IPS-NIHi11 (cell line): ENCODE results near the gene MED29.
"Not testable (repeated sequence)": the region's sequence is repeated elsewhere in the genome, so short reads cannot be mapped to it uniquely, and the experiment has no call there.

ENCODE experiments used
- DNase-seq: peaks from one replicate; pipeline ENCODE4 v3.0.0; 2012; ENCODE audit warnings: mixed read lengths, low spot score

Gene MED29

DNA sequence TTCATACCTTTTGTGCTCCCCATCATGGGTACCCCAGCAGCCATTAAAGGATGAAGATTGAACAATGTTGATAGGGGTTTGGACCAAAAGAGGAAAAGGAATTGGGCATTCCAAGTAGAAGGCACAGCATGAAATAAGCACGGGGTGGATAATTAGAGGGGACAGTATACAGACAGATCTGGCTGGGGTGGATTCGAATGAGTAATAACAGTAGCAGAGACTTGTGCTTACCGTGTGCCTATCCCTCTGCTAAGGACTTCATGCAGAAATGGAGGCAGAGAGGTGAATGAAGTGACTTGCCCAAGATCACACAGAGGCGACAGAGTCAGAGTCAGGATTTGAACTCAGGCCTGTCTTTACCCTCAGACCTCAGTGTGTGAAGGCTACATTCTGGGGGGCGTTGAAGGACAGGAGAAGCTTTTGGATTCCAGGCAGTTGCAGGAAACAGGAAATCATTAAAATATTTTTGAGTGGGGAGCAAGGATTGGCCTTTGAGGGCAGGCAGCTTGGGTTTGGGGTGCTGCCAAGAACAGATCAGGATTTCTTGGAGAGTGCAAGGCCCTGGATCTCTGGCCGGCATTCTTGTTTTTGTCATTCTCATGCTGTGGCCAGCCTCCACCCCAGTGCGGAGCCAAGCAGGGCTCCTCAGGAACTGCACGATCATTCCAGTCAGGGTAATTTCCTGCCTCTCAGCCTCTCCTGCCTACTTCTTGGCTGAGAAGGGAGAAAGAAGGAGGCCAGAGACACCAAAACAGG is 19.0 kb upstream of the MED29 start:
- no peak for DNase-seq

DNA sequence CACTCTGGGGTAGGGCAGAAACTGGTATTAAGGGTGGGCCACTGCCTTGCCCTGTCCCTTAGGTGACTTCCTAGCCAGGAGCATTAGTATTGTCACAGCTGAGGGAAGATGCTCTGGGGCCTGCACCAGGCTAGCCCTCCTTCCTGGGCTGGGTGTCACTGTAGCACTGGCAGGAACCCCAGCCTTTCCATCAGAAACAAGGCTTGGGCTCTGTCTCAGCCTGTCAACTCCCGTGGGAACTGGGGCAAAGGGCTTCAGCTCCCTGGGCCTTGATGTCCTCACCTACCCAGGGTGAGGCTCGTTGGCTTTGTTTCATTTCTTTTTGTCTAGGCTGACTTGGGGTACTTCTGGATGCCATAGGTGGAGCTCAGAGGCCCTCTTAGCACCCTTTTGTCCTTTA is 18.2 kb upstream of the MED29 start:
- DNase-seq, result no peak

DNA sequence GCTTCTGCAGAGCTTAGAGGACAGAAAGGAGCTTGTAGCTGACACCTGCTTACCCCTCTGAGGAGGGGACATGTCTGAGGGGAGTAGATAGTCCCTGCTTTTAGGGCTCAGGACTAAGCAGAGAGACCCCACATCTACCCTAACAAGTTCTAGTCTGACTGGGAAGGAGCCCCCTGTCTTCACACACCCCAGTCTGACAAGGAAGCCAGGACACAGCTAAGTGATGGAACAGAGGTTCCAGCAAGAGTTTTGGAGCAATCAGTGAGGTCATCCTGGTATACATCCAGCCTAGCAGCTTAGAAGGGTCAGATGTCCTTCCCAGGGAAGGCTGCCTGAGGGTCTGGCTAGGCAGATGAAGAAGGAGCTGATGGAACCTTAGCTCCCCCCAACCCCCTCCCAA is 15.2 kb upstream of the MED29 start:
- no peak for DNase-seq

DNA sequence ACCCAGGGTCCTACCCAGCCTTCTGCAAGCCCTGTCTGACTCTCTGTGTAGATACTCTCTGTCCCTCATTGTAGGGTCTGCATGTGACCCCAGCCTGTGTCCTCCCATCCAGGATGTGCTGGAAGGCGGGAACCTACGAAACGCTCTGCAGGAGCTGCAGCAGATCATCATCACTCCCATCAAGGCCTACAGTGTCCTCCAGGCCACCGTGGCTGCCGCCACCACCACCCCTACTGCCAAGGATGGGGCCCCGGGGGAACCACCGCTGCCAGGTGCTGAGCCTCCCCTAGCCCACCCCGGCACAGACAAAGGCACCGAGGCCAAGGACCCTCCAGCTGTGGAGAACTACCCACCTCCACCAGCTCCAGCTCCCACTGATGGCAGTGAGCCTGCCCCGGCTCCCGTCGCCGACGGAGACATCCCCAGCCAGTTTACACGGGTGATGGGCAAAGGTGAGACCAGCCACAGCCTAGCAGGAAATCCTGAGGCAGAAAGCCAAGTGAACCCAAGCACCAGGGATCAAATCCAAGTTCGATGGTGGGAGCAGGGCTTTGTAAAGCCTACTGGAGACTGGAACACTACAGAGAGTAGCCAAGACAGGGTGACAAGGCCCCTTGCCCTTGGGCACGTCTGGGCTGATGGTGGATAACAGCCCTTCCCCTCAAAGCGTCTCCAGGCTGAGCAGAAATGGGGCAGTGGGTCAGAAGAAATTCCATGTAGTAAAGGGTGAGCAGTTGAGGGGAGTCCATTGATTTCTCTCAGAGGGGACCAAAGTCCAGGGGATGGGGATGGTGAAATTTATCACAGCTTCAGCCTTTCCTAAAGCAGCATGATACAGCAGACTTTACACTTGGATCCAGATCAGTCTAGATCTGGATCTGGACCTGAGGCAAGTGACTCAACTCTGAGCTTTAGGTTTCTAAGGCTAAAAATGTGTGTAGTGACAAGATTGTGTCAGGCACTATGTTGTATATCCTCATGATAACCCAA is 13.5 kb upstream of the MED29 start:
- DNase-seq, result no peak

DNA sequence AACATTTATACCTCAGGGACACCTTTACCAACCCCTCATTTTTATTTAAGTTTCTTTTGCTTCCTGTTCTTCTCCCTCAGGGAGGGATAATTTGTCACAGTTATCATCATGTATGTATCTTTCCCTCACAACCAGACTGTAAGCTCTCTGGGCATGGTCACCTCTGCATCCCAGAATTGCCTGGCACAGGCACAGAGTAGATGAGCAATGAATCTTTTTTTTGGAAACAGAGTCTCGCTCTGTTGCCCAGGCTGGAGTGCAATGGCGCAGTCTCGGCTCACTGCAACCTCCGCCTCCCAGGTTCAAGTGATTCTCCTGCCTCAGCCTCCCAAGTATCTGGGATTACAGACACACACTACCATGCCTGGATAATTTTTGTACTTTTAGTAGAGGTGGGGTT is 11.8 kb upstream of the MED29 start:
- DNase-seq, result not testable (repeated sequence)

DNA sequence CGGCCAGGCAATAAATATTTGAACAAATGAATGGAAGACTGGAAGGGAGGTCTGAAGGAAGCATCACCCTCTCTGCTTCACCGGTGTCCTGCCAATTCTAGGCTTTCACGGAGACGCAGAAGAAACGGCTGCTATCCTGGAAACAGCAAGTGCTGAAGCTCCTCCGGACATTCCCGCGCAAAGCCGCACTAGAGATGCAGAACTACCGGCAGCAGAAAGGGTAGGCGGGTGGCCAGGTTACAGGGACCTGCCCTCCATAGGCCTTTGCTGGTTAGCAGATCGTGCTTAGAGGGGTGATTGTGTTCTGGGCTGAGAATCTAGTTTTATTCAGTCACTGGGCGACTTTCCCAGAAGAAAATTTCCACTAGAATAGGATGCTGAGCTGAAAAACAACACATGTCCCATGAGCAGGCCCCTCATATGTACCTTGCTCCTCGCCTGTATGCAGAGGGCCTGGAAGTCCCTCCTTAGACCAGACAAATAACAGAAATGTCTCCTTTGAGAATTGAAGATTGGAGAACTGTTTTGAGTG is 11.2 kb upstream of the MED29 start:
- DNase-seq, result no peak

DNA sequence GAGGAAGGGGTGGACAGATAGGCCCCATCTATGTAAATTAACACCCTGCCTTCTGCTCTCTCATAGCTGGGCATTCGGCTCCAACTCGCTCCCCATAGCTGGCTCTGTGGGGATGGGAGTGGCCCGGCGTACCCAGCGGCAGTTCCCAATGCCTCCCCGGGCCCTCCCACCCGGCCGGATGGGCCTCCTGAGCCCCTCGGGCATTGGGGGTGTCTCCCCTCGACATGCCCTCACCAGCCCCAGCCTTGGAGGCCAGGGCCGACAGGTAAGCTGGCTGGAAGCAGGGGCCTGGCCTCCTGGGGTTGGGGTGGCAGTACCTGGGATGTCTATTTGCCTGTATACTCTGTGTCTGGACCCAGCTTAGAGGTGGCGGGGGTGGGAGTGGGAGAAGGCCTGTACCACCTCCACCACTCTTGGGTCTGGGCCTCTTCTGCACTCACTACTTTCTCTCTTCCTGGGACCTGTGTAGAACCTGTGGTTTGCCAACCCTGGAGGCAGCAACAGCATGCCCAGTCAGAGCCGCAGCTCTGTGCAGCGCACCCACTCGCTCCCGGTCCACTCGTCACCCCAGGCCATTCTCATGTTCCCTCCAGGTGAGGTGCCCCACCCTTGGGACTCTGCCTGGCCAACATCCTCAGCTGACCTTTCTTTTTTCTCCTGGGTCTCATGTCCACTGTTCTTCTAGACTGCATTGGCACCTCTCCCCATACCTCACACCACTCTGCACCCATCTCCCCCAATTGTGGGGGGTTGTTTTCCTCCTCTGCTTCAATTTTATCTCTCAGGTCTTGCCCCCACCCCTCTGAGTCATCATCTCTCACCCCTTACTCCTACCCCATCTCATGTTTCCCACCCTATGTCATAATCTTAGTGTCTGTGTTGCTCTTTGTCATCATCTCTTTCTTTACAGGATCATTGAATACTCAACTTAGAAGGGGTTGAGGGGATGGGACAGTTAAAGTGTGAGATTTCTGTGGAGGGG is 10.4 kb upstream of the MED29 start:
- no peak for DNase-seq

DNA sequence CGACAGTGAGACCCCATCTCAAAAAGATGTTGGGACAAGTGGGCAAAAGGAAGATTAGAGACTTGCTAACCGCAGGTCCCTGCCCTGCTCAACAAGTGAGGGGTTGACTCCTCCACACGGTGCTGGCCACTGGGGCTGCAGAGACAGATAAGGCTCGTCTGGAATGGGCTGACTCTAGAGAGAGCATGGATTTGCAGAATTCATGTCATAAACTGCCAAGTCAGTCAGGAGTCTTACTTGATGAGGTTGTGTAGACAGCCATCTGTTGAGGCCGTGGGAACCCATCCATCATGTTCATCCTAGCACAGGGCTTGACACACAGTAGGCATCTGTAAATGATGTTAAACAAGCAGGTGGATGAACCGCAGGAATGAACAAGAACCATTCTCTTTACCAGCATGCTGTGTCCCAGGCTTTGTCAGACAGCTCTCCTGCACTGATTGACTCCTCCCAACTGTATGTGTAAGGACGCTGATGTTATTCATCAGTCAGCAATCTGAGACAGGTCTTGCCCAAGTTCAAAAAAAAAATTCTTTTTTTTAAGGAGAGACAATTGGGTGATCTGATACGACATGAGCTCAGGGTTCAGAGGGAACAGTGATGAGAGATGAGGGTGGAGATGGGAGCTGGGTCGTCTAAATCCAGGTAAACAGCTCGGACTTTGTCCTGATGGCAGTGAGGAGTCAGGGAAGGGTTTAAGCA is 9.1 kb upstream of the MED29 start:
- no peak for DNase-seq

DNA sequence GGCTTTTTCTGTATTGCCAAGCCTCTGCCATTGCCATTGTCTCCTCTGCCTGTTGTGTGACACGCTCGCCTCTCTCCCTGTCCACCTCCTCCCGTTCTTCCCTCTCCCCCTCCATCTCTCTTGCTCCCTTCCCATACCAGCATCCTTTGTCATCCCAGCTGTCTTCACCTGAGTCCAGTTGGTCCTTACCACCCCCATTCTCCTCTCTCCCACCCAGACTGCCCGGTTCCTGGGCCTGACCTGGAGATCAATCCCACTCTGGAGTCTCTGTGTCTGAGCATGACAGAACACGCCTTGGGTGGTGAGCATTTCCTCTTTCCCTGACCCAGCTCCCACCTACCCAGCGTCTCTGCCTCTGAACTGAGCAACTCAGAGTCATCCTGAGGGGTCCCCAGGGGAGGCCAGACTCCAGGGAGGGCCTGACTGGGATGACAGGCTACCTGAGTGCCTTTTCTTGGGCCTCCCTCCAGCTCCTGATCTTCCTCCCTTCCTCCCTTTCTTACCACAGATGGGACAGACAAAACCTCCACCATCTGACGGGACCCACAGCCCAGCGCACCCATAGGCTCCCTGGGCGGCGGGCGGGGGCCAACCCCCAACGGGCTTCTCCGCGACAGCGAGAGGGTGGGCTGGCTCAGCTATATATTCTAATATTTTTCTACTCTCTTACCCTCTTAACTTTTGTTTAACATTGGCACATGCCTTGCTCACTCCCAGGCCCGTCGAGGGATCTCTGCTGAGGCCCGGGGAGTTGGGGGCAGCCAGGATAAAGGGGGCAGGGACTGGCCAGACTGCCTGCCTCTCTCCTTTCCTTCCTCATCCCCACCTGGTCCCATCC is 8.0 kb upstream of the MED29 start:
- no peak for DNase-seq

DNA sequence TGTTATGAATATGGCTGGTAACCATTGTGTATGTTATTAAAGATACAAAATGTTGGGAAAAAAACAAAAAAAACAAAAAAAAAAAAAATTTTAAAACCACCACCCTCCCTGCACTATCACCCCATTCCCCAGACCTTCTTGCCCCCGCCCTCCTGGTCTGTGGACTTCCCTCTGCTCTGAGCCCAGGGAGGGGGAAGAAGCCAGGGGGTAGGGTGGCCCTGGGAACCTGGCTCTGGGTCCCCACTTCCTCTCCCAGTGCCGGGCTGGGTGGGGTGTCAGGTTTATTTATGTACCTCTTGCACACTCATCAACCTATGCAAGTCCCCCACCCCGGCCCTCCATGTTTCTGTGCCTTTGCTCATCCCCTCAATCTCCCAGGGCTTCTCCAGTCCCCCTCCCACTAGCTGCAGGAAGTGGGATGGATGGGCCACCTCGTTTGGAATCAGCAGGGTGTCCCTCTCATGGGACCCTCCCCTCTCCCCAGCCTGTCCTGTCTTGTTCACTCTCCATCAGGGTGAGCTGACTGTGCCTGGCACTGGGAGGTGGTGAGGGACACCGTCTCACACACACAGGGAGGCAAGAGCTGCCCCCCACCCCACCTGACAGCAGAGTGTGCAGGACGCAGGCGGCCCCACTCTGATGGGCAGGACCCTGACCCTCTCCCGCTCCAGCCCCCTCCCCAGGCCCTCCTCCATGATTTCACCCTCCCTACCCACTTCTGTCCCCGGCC is 6.2 kb upstream of the MED29 start:
- no peak for DNase-seq

DNA sequence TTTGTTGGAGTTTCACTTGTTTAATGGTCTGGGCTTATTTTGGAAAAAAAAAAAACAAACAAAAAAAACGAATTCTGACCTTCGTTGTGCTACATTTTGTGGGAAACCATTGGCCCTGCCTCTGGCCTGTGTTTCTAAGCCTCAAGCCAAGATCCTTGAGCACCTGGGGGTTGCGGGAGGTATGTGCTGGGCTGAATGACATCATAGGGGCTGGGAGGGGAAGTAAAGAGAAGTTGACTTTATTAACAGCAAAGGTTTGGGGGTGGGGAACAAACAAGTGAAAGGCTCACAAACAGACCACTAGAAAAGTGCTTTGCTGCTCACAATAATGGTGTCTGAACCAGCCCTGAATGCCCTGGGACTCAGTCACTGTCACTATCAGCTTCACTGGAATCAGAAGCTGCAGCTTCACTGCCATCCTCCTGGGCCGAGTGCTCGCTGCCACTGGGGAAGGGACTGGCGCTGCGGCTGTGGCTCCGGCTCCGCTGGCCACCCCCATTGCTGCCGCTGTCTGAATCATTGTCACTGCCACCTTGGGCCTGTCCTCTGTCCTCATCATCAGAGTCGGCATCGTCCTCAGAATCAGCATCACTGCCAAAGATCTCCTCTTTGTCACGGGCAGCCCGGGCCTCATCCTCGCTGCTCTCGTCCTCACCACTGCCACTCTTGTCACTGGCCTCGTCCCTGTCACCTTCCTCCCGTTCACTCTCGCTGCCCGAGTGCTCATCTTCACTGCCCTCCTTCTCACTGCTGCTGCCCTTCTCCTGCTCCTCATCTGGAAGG is 5.4 kb upstream of the MED29 start:
- no peak for DNase-seq

DNA sequence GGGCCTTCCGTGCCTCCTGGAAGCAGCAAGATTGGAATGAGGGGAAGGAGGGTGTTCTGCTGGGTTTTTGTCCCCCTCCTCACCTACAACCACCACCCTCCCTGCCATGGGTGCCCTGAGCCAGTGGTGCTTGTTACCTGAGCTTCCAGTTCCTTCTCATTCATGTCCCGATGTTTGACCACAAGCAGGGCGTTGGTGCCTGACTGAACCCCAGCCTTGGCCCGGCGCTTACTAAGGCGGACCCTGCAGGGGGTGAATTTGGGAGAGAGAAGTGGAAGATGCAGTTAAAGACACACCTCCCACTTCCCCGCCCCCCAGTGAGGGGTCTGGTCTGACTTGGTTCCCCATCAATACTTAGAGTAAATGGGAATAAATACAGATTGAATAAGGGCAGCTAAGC is 4.6 kb upstream of the MED29 start:
- no peak for DNase-seq

DNA sequence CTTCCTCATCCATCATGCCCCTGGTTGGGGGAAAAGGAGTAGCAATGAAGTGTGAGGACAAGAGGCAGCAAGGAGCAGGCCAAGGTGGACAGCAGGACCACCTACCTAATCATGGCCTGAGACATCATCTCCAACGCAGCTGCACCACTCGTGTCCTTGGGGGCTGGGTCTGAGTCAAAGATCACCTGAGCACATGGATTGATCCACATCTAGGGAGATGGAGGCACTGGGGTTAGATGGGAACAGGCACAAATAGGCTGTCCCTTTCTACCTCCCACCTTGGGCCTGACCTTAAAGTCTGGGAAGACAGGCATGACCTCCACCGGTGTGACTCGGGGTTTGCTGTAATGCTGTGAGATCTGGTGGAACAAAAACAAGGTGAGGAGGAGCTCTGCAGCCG is 2.5 kb upstream of the MED29 start:
- no peak for DNase-seq

DNA sequence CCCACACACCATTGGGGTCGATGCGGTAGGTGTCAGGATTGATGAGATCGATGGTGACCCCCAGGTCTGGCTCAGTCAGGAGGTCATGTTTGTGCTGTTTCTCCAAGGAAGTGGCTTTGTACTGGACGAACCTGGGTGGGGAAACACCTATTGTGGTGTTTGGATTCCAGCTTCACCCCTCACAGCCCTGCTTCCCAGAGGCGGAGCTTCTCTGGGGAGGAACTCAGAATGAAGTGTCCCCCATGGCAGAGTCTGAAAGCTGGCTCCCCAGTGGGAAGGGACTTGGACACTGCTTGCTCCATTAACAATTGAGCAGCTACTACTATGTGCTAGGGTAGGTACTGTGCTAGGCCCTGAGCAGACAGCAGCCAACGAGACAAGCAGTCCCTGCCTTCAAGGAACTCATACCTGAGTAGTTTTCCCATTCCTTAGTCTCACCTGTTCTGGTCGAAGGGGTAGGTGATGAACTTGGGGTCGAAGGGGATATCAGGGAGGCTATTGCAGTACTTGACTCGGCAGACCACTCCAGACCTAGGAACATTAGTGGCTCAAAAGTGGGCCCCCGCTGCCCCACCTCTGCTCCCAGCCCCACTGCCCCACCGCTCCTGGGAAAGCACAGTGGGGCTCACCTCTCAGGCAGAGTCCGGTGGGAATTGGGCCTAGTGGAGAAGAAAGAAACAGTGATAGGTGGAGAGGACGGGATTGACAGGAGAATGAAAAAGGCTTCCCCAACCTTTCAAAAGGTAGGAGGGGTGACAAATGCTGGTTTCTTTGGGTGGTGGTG is 1.4 kb upstream of the MED29 start:
- DNase-seq, result no peak

DNA sequence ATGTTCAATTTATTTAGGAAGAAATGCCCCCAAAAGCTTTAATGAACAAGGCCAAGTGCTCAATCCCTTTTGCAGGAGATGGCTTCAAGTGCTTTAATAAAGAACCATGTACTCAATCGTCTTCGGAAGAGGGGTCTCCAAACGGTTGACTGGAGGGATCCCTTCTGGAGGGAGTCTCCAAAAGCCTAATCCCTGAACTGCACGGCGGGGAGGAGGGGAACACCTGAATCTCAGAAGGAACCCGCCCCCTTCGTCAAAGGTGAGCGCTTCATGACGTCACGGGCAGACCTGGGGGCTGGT is 777 bp upstream of the MED29 start:
- DNase-seq, result no peak

DNA sequence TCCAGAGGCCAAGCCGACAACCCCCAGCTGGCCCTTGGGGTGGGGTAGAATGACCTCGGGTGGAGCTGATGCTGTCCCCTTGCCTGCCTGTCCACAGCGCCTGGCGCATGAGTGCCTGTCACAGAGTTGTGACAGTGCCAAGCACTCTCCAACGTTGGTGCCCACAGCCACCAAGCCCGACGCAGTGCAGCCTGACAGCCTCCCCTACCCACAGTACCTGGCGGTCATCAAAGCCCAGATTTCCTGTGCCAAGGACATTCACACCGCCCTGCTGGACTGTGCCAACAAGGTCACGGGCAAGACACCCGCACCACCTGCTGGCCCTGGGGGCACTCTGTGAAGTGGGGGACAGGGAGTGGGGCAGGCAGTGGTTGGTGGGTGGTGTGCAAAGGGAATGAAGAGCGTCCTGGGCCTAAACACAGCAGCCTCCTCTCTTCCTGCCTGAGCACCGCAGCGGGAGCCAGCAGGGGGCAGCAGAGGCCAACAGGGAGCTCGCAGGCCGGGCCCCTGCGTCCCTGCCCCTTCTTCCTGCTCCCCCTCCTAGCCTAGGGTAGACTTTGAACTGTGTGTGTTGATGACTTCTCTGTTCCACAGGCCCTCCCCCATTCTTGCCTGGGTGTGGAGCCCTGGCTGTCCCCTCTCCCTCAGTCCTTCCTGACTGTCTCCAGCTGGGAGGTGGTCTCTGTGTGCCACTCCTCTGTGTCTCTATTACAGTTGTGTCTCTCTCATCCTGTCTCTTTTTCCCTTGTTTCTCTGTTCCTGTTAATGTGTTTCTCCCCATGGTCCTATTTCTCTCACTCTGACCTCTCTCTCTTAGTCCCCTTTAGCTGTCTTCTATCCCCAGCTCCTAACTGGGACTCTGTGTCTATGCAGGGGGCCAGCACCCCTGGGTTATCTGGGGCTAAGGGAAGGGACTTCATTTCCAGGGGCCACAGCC is 6.5 kb downstream of the MED29 start:
- DNase-seq, result peak; percentile 85

DNA sequence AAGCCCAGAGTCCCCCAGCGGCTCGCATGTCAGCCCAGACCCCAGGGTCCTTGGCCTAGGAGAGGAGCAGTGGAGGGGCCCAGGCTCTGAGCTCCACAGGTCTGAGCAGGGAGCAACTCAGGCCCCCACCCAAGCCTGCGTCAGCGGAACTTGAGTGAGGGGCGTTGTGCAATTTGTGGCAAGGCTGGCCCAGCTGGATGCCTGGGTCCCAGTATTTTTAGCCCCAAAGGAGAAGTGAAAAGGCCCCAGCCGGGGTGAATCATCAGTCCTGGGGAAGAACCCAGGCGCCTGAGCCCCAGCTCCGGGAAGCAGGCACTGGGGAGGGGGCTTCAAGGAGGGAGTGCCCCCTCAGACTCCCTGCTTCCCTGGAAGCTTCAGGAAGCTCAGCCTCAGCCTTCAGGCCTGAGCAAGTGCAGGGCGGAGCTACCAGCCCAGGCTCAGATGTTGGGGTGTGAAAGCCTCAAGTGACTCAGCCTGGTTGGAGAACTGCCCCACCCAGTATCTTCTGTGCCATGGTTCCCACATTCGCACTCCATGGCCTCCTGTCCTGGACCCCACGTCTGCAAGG is 7.2 kb downstream of the MED29 start:
- DNase-seq, result no peak
